Upper lobe of left lung (tissue), 6 donors: Measurements from ENCODE around the gene LDAF1. TPM values are rescaled to one million over a fixed set of nuclear protein-coding genes. Genes with fewer than 3 reads are reported as not detected.

ENCODE experiments used
- ATAC-seq, 2 donors: fragments of 200-7000 bp; cut with Tn5 transposase; one replicate each; pipeline ENCODE4 v1.9.1; 2022; ENCODE audit warnings: mild to moderate bottlenecking in 2 of 2, moderate library complexity in 2 of 2; ENCODE audit not compliant: low FRiP score in 2 of 2
- DNase-seq, 2 donors: peaks; one replicate each; pipeline ENCODE4 v3.0.0-alpha.2; 2019 to 2020
- H3K27ac ChIP-seq, 4 donors: fragments of 200-600 bp; sonication (generic); one replicate each; pipeline ENCODE4 v1.5.1; 2016 to 2019
- H3K27me3 ChIP-seq, 4 donors: fragments of 200-600 bp; sonication (generic); one replicate each; pipeline ENCODE4 v1.5.1; 2017 to 2019
- H3K36me3 ChIP-seq, 4 donors: fragments of 200-600 bp; sonication (generic); one replicate each; pipeline ENCODE4 v1.5.1; 2016 to 2019
- H3K4me1 ChIP-seq, 4 donors: fragments of 200-600 bp; sonication (generic); one replicate each; pipeline ENCODE4 v1.5.1; 2018 to 2019
- H3K4me3 ChIP-seq, 4 donors: fragments of 200-600 bp; sonication (generic); one replicate each; pipeline ENCODE4 v1.5.1; 2017 to 2019; ENCODE audit warnings: mild to moderate bottlenecking in 2 of 4, moderate library complexity in 1 of 4
- H3K9me3 ChIP-seq, 4 donors: fragments of 200-600 bp; sonication (generic); one replicate each; pipeline ENCODE4 v1.5.1; 2018 to 2019
- CTCF ChIP-seq, 6 experiments: fragments of 450-650 bp in 4 of 6; fragments of 200-600 bp in 2 of 6; sonication (generic) in 2 of 6; IDR thresholded peaks; one replicate each; pipeline ENCODE4 v1.5.1; 2016 to 2019; ENCODE audit warnings: antibody characterized with exemption in 6 of 6
- EP300 ChIP-seq, 4 donors: sonication (generic); formaldehyde crosslinking; IDR thresholded peaks; one replicate each; pipeline ENCODE4 v1.5.1; 2017; ENCODE audit warnings: antibody characterized with exemption in 4 of 4, control low read depth in 2 of 4
- POLR2A ChIP-seq, 4 donors: fragments of 450-650 bp; IDR thresholded peaks; one replicate each; pipeline ENCODE4 v1.5.1; 2016 to 2017; ENCODE audit warnings: antibody characterized with exemption in 4 of 4, mild to moderate bottlenecking in 2 of 4
- POLR2AphosphoS5 ChIP-seq, 2 donors: sonication (generic); formaldehyde crosslinking; IDR thresholded peaks; one replicate each; pipeline ENCODE4 v1.5.1; 2017; ENCODE audit warnings: antibody characterized with exemption in 2 of 2
- WGBS, 2 donors: methylation state at CpG; one replicate each; pipeline ENCODE4 v1.1.5; 2017 to 2018; 5-methylcytosine and 5-hydroxymethylcytosine counted together
- total RNA-seq, 6 donors: library from RNA; depleted of rRNA in 4 of 6; stranded (reverse); fragments of >200 nt in 4 of 6; gene quantifications; one replicate each; pipeline versions ENCODE4 v1.1.0 to v1.2.1, GENCODE V29; 2016 to 2021
- donor health status: DM: no; HTN: no; CAD: no; lungs with moderate emphysema.
- donor health status: DM: no; HTN: yes; CAD: no; lungs with severe emphysema.

Gene LDAF1
- total RNA-seq, 6 donors from 2014 or later, result 16.8 to 52.7 (median 39.1) TPM

- Histone ChIP-seq H3K4me3 (no peak overlapping the region), H3K36me3 (no peaks in the 10 kb centered on the region), H3K27ac (no peak overlapping the region), H3K9me3 (no peaks in the 10 kb centered on the region), H3K27me3 (no peaks in the 10 kb centered on the region), H3K4me1 (peaks cover 0 to 11% (median 3%) of the 10 kb centered on the region in 4 donors)
- ATAC-seq (no peak), DNase-seq (no peak)
- no peak for TF ChIP-seq EP300 (IDR thresholded peaks at IDR 0.05)
- TF ChIP-seq POLR2A (IDR thresholded peaks at IDR 0.05), result no peak
- no peak for TF ChIP-seq POLR2AphosphoS5 (IDR thresholded peaks at IDR 0.05)
- no peak for TF ChIP-seq CTCF (IDR thresholded peaks at IDR 0.05)
Measured at GRCh38 chr16:21227866-21228265, 69.4 kb downstream of the LDAF1 start.

GRCh38 chr16:21228361-21228872 lies 69.9 kb downstream of the LDAF1 start:
- no peak overlapping the region for H3K4me3 ChIP-seq
- no peak overlapping the region for H3K27ac ChIP-seq
- no peaks in the 10 kb centered on the region for H3K9me3 ChIP-seq
- no peaks in the 10 kb centered on the region for H3K36me3 ChIP-seq
- DNase-seq (no peak), ATAC-seq (no peak)
- peaks cover 0 to 6% (median under 1%) of the 10 kb centered on the region in 4 donors for H3K4me1 ChIP-seq
- WGBS, 2 donors, result 48 to 59% methylated on average over 2 of the region's 2 CpGs
- TF ChIP-seq EP300 (IDR thresholded peaks at IDR 0.05), result no peak
- TF ChIP-seq POLR2A (IDR thresholded peaks at IDR 0.05), result no peak
- TF ChIP-seq CTCF (IDR thresholded peaks at IDR 0.05), result no peak
- no peak for TF ChIP-seq POLR2AphosphoS5 (IDR thresholded peaks at IDR 0.05)
- H3K27me3 ChIP-seq, result no peaks in the 10 kb centered on the region

Other genes starting within 250 kb of the LDAF1 start
- gene DNAH3, start 7.8 kb upstream of the LDAF1 start, total RNA-seq, result 10 to 100 TPM in 2 of 6 donors, 1 to 10 TPM in 3, under 1 TPM in 1; 0.23 to 48.1 (median 4.8) TPM
- gene ZP2, start 52.9 kb downstream of the LDAF1 start, total RNA-seq, result not detected
- under 1 TPM in 1 of 6 donors, not detected in 5; 0.06 TPM for gene ANKS4B, start 75.0 kb downstream of the LDAF1 start, total RNA-seq
- 10 to 100 TPM in 2 of 6 donors, 1 to 10 TPM in 4; 2.0 to 18.6 (median 7.8) TPM for gene CRYM, start 119.6 kb downstream of the LDAF1 start, total RNA-seq